ENCODE measurements around the gene CSNK2A1.

The CSNK2A1 gene

DNA sequence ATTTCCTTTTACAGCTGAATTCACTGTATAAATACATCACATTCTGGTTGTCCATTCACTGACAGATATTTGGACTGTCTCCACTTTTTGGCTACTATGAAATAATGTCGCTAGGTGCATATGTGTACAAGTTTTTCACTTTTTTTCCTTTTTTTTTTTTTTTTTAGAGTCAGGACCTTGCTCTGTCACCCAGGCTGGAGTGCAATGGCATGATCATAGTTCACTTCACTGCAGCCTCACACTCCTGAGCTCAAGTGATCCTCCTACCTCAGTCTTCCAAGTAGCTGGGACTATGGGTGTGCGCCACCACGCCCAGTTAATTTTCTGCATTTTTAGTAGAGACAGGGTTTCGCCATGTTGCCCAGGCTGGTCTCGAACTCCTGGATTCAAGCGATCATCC lies 13.3 kb downstream of the CSNK2A1 start:
- no peak for TF ChIP-seq SPI1 (IDR thresholded peaks at IDR 0.05; ENCODE audit: borderline replicate concordance, low read depth)
- TF ChIP-seq, protein P1, sequence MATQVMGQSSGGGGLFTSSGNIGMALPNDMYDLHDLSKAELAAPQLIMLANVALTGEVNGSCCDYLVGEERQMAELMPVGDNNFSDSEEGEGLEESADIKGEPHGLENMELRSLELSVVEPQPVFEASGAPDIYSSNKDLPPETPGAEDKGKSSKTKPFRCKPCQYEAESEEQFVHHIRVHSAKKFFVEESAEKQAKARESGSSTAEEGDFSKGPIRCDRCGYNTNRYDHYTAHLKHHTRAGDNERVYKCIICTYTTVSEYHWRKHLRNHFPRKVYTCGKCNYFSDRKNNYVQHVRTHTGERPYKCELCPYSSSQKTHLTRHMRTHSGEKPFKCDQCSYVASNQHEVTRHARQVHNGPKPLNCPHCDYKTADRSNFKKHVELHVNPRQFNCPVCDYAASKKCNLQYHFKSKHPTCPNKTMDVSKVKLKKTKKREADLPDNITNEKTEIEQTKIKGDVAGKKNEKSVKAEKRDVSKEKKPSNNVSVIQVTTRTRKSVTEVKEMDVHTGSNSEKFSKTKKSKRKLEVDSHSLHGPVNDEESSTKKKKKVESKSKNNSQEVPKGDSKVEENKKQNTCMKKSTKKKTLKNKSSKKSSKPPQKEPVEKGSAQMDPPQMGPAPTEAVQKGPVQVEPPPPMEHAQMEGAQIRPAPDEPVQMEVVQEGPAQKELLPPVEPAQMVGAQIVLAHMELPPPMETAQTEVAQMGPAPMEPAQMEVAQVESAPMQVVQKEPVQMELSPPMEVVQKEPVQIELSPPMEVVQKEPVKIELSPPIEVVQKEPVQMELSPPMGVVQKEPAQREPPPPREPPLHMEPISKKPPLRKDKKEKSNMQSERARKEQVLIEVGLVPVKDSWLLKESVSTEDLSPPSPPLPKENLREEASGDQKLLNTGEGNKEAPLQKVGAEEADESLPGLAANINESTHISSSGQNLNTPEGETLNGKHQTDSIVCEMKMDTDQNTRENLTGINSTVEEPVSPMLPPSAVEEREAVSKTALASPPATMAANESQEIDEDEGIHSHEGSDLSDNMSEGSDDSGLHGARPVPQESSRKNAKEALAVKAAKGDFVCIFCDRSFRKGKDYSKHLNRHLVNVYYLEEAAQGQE (IDR thresholded peaks at IDR 0.05; ENCODE audit: insufficient replicate concordance, low read depth), result no peak
- TF ChIP-seq, protein P2, sequence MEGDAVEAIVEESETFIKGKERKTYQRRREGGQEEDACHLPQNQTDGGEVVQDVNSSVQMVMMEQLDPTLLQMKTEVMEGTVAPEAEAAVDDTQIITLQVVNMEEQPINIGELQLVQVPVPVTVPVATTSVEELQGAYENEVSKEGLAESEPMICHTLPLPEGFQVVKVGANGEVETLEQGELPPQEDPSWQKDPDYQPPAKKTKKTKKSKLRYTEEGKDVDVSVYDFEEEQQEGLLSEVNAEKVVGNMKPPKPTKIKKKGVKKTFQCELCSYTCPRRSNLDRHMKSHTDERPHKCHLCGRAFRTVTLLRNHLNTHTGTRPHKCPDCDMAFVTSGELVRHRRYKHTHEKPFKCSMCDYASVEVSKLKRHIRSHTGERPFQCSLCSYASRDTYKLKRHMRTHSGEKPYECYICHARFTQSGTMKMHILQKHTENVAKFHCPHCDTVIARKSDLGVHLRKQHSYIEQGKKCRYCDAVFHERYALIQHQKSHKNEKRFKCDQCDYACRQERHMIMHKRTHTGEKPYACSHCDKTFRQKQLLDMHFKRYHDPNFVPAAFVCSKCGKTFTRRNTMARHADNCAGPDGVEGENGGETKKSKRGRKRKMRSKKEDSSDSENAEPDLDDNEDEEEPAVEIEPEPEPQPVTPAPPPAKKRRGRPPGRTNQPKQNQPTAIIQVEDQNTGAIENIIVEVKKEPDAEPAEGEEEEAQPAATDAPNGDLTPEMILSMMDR (IDR thresholded peaks at IDR 0.05; ENCODE audit: insufficient read depth, low read length), result no peak
- no peak for TF ChIP-seq POLR2AphosphoS5 (IDR thresholded peaks at IDR 0.05; ENCODE audit: low read depth)
- TF ChIP-seq GABPA (IDR thresholded peaks at IDR 0.05; ENCODE audit: low read depth), result no peak
- DNase-seq (ENCODE audit: low read depth in 1 of 2, low spot score in 1 of 2), result no peak
- no peak overlapping the region for H3K27ac ChIP-seq (replicated peaks)
- H3K4me3 ChIP-seq (replicated peaks; ENCODE audit: insufficient read depth, low read length), result no peak overlapping the region
- H3K27me3 ChIP-seq (ENCODE audit: insufficient read depth, poor library complexity, severe bottlenecking), result no peaks in the 10 kb centered on the region

DNA sequence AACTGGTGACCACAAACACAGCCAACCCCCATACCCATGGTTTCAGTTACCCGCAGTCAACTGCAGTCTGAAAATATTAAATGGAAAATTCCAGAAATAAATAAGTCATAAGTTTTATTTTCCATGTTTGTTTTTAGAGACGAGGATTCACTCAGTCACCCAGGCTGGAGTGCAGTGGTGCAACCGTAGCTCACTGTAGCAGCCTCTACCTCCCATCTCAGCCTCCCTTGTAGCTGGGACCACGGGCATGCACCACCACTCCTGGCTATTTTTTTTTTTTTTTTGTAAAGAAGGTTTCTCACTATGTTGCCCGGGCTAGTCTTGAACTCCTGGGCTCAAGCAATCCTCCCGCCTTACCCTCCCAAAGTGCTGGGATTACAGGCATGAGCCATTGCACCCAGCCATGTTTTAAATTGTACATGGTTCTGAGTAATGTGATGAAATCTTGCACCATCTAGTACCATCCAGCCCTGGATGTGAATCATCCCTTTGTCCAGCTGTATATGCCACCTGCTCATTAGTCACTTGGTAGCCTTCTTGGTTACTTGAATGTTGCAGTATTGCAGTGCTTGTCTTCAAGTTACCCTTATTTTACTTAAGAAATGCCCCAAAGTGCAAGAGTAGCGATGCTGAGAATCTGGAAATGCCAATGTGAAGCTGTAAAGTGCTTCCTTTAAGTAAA lies 14.5 kb downstream of the CSNK2A1 start:
- DNase-seq (ENCODE audit: low read depth in 1 of 2, low spot score in 1 of 2), result no peak
- TF ChIP-seq, protein P2 (IDR thresholded peaks at IDR 0.05; ENCODE audit: insufficient read depth, low read length), result no peak
- TF ChIP-seq, protein P1 (IDR thresholded peaks at IDR 0.05; ENCODE audit: insufficient replicate concordance, low read depth), result no peak
- no peak for TF ChIP-seq POLR2AphosphoS5 (IDR thresholded peaks at IDR 0.05; ENCODE audit: low read depth)
- TF ChIP-seq SPI1 (IDR thresholded peaks at IDR 0.05; ENCODE audit: borderline replicate concordance, low read depth), result no peak
- TF ChIP-seq GABPA (IDR thresholded peaks at IDR 0.05; ENCODE audit: low read depth), result no peak
- H3K27ac ChIP-seq (replicated peaks), result no peak overlapping the region
- H3K4me3 ChIP-seq (replicated peaks; ENCODE audit: insufficient read depth, low read length), result no peak overlapping the region
- no peaks in the 10 kb centered on the region for H3K27me3 ChIP-seq (ENCODE audit: insufficient read depth, poor library complexity, severe bottlenecking)

DNA sequence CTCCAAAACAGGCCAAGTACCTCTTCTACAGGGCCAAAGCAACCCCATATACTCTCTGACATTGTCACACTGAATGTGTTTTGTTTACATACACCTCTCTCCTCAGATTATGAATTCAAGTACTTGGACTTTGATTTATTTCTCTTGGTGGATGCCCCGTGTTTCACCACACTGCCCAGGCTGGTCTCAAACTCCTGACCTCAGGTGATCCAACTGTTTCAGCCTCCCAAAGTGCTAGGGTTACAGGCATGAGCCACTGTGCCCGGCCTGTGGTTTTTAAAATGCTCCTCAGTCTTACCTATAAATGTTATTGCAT lies 16.1 kb downstream of the CSNK2A1 start:
- TF ChIP-seq POLR2AphosphoS5 (IDR thresholded peaks at IDR 0.05; ENCODE audit: low read depth), result no peak
- TF ChIP-seq SPI1 (IDR thresholded peaks at IDR 0.05; ENCODE audit: borderline replicate concordance, low read depth), result no peak
- TF ChIP-seq GABPA (IDR thresholded peaks at IDR 0.05; ENCODE audit: low read depth), result no peak
- TF ChIP-seq, protein P1 (IDR thresholded peaks at IDR 0.05; ENCODE audit: insufficient replicate concordance, low read depth), result no peak
- TF ChIP-seq, protein P2 (IDR thresholded peaks at IDR 0.05; ENCODE audit: insufficient read depth, low read length), result no peak
- no peaks in the 10 kb centered on the region for H3K27me3 ChIP-seq (ENCODE audit: insufficient read depth, poor library complexity, severe bottlenecking)

More for the DNA sequence above, 16.1 kb downstream of the CSNK2A1 start:
- Histone ChIP-seq H3K27ac (replicated peaks) (no peak overlapping the region), H3K4me3 (replicated peaks; ENCODE audit: insufficient read depth, low read length) (no peak overlapping the region)
- no peak for DNase-seq (ENCODE audit: low read depth in 1 of 2, low spot score in 1 of 2)
